NOMO-1 treated with DMSO at 0.1 percent for 48 hours (cell line): ENCODE data around the gene TBC1D17.
"Not testable (repeated sequence)": the region's sequence is repeated elsewhere in the genome, so short reads cannot be mapped to it uniquely, and the experiment has no call there.

ENCODE experiments used
- DNase-seq: peaks from one replicate; lab custom pipeline; 2025; ENCODE audit not compliant: unreplicated experiment; lab: John Stamatoyannopoulos, UW

The TBC1D17 gene

GRCh38 chr19:49916839-49917733, 39.6 kb downstream of the TBC1D17 start:
- DNase-seq = peak; percentile 66

- DNase-seq = no peak
These were observed 40.6 kb downstream of the TBC1D17 start for GRCh38 chr19:49918089-49918488.

- no peak for DNase-seq
These were observed 43.3 kb downstream of the TBC1D17 start for GRCh38 chr19:49920624-49921363.

- DNase-seq = no peak
These were observed 44.6 kb downstream of the TBC1D17 start for GRCh38 chr19:49921871-49922795.

- no peak for DNase-seq
These were observed 45.8 kb downstream of the TBC1D17 start for GRCh38 chr19:49923055-49924003.

GRCh38 chr19:49924004-49924880, 46.7 kb downstream of the TBC1D17 start:
- no peak for DNase-seq

- DNase-seq = not testable (repeated sequence)
These were observed 47.3 kb downstream of the TBC1D17 start for GRCh38 chr19:49924881-49925210.

- no peak for DNase-seq
These were observed 48.0 kb downstream of the TBC1D17 start for GRCh38 chr19:49925486-49925885.

GRCh38 chr19:49926515-49926914, 49.0 kb downstream of the TBC1D17 start:
- no peak for DNase-seq

GRCh38 chr19:49927526-49928264, 50.2 kb downstream of the TBC1D17 start:
- no peak for DNase-seq

- peak; percentile 86 for DNase-seq
These were observed 51.7 kb downstream of the TBC1D17 start, which contains the start of the genes ATF5 and NUP62 for GRCh38 chr19:49929121-49929610. ATF5 (plus strand) TSS chr19:49929205; CDS start chr19:49930851, 1,646 bp downstream. NUP62 (minus strand) TSS chr19:49929504; CDS start chr19:49909807, 19,697 bp downstream.

- DNase-seq = peak; percentile 91
These were observed 52.3 kb downstream of the TBC1D17 start for GRCh38 chr19:49929611-49930482.

GRCh38 chr19:49930483-49931011, 53.0 kb downstream of the TBC1D17 start:
- DNase-seq = no peak

GRCh38 chr19:49931293-49932040, 54.0 kb downstream of the TBC1D17 start:
- DNase-seq = no peak

GRCh38 chr19:49932041-49932451, 54.5 kb downstream of the TBC1D17 start:
- DNase-seq = no peak

- DNase-seq = no peak
These were observed 55.2 kb downstream of the TBC1D17 start for GRCh38 chr19:49932731-49933131.
